Psoas muscle (tissue), 8 donors: ENCODE data around the gene ITGA3. TPM values are rescaled to one million over a fixed set of nuclear protein-coding genes. Genes with fewer than 3 reads are reported as not detected.
"Not testable (repeated sequence)": the region's sequence is repeated elsewhere in the genome, so short reads cannot be mapped to it uniquely, and the experiment has no call there.

Experiments used
- ATAC-seq, 4 donors: fragments of 200-7000 bp; cut with Tn5 transposase; one replicate each; pipeline ENCODE4 v1.9.1; 2020; ENCODE audit warnings: moderate library complexity in 3 of 4, mild to moderate bottlenecking in 2 of 4
- DNase-seq, 2 donors: peaks; one replicate each; pipeline ENCODE4 v3.0.0-alpha.2; 2020
- H3K27ac ChIP-seq: fragments of 200-600 bp; one replicate; pipeline ENCODE4 v1.8.0; 2022
- H3K27me3 ChIP-seq, 3 donors: fragments of 200-600 bp in 1 of 3; one replicate each; pipeline versions ENCODE4 v1.6.1 to v1.8.0; 2013 to 2022; ENCODE audit warnings: low read length in 2 of 3, mild to moderate bottlenecking in 2 of 3, moderate library complexity in 1 of 3; ENCODE audit not compliant: insufficient read depth in 3 of 3
- H3K36me3 ChIP-seq, 2 donors: fragments of 200-600 bp in 1 of 2; one replicate each; pipeline versions ENCODE4 v1.6.1 to v1.8.0; 2013 to 2022; ENCODE audit warnings: low read depth in 1 of 2, mild to moderate bottlenecking in 1 of 2, moderate library complexity in 1 of 2; ENCODE audit not compliant: insufficient read depth in 1 of 2
- H3K4me1 ChIP-seq: fragments of 200-600 bp; one replicate; pipeline ENCODE4 v1.8.0; 2022
- H3K4me3 ChIP-seq: fragments of 200-600 bp; one replicate; pipeline ENCODE4 v1.8.0; 2022; ENCODE audit warnings: mild to moderate bottlenecking
- H3K9me3 ChIP-seq: fragments of 200-600 bp; one replicate; pipeline ENCODE4 v1.8.0; 2022
- WGBS, 3 donors: extraction: QIAGEN DNeasy Blood & Tissue Kit; methylation state at CpG; one replicate each; pipeline versions ENCODE4 v1.1.6 to v1.1.7; 2013; 5-methylcytosine and 5-hydroxymethylcytosine counted together
- intact Hi-C, 2 donors: fragments of 100-400 bp; cut with DNase I; formaldehyde crosslinking; loops; one replicate each; pipeline versions ENCODE4 v1.11.0 to v1.14.2; 2022
- polyA plus RNA-seq, 3 donors: library from polyadenylated mRNA; stranded (reverse); fragments of 200-250 nt; gene quantifications; one replicate each; pipeline ENCODE4 v1.2.3, GENCODE V29; 2013
- total RNA-seq, 4 donors: library from RNA; stranded (reverse); fragmentation: NEBNext Ultra II Directional in 2 of 4; extraction: Animal tissue kit (Norgen Biotek cat#: 25700) in 2 of 4; gene quantifications; one replicate each; pipeline versions ENCODE4 v1.2.1 to v1.2.4, GENCODE V29; 2021 to 2023
- TF ChIP-seq, protein P1 (sequence below): fragments of 200-600 bp; IDR thresholded peaks from one replicate; pipeline ENCODE4 v1.8.0; 2022; ENCODE audit warnings: antibody characterized with exemption
- donor health status: healthy with polysubstance abuse.
- donor health status: DM: no; HTN: no; CAD: no; lungs with moderate emphysema.
- donor health status: Bipolar disorder and iron deficiency.
- donor health status: healthy.
- donor health status: DM: yes; HTN: yes; CAD: no.
- donor health status: DM: no; HTN: no; CAD: no.
- donor health status: DM: no; HTN: no; CAD: no.
- donor health status: DM: yes; HTN: yes; CAD: no.

ITGA3 gene
- total and polyA plus RNA-seq, 7 donors: 4.9 to 21.9 (median 10.9) TPM

DNA sequence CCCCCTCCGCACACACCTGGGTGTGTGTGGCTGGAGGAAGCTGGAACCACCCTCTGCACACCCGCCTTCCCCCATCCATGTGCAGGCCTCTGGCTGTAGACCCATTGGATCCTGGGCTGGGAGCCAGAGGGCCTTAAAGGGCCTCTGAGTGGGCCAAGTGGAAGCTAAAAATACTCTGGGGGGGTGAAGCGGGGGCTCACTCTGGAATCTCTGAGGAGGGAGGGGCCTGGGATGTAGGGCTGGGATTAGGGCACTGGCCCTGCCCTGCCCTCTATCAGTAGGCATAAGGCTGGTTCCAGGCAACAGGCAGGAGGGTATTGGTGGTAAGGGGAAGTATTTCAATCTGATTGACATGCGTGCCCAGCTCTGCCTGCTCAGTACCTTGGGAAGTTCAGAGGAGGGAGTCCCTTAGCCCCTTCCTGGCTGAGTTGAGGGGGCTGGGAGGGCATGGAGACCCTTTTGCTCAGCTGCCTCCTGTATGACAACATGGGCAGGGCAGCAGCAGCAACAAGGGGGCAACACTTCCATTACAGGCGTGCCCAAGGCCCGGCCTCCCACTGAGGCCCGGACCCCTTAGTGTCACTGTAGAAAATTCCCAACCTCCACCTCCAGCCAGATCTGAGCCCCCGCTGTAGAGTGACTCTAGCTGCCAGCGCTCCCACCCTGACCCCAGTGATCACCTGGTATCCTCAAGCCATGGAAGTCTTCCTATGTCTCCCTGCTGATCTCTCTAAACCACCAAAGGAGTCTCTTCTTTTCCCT, 5.2 kb downstream of the ITGA3 start:
- intact Hi-C loops: no loop called here
- 56 to 62% (median 58%) methylated on average over 9 of the region's 9 CpGs for WGBS, 3 donors

DNA sequence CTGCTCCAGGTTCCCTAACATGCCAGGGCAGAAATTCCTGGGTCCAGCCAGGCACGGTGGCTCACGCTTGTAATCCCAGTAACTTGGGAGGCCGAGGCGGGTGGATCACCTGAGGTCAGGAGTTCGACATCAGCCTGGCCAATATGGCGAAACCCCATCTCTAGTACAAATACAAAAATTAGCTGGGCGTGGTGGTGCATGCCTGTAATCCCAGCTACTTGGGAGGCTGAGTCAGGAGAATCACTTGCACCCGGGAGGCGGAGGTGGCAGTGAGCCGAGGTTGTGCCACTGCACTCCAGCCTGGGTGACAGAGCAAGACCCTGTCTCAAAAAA, 5.8 kb downstream of the ITGA3 start:
- 48 to 58% (median 58%) methylated on average over 10 of the region's 10 CpGs for WGBS, 3 donors
- Histone ChIP-seq H3K27ac (peak overlapping the region; percentile 92), H3K4me1 (peaks cover 94% of the 10 kb centered on the region), H3K4me3 (peak overlapping the region; percentile 35)
- H3K9me3 ChIP-seq, DNase-seq, H3K36me3 ChIP-seq, ATAC-seq, intact Hi-C loops, H3K27me3 ChIP-seq: not testable (repeated sequence)

More for the DNA sequence above, 5.2 kb downstream of the ITGA3 start:
- H3K4me1 ChIP-seq: peaks cover 93% of the 10 kb centered on the region
- TF ChIP-seq, protein P1, sequence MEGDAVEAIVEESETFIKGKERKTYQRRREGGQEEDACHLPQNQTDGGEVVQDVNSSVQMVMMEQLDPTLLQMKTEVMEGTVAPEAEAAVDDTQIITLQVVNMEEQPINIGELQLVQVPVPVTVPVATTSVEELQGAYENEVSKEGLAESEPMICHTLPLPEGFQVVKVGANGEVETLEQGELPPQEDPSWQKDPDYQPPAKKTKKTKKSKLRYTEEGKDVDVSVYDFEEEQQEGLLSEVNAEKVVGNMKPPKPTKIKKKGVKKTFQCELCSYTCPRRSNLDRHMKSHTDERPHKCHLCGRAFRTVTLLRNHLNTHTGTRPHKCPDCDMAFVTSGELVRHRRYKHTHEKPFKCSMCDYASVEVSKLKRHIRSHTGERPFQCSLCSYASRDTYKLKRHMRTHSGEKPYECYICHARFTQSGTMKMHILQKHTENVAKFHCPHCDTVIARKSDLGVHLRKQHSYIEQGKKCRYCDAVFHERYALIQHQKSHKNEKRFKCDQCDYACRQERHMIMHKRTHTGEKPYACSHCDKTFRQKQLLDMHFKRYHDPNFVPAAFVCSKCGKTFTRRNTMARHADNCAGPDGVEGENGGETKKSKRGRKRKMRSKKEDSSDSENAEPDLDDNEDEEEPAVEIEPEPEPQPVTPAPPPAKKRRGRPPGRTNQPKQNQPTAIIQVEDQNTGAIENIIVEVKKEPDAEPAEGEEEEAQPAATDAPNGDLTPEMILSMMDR: no peak
- H3K4me3 ChIP-seq: peak overlapping the region; percentile 76
- peak; percentile 58 to 75 (median 72) for ATAC-seq
- peak overlapping the region; percentile 92 for H3K27ac ChIP-seq
- no peaks in the 10 kb centered on the region for H3K9me3 ChIP-seq
- H3K36me3 ChIP-seq: no peaks in the 10 kb centered on the region
- peak; percentile 78 to 92 for DNase-seq
- H3K27me3 ChIP-seq: no peaks in the 10 kb centered on the region

DNA sequence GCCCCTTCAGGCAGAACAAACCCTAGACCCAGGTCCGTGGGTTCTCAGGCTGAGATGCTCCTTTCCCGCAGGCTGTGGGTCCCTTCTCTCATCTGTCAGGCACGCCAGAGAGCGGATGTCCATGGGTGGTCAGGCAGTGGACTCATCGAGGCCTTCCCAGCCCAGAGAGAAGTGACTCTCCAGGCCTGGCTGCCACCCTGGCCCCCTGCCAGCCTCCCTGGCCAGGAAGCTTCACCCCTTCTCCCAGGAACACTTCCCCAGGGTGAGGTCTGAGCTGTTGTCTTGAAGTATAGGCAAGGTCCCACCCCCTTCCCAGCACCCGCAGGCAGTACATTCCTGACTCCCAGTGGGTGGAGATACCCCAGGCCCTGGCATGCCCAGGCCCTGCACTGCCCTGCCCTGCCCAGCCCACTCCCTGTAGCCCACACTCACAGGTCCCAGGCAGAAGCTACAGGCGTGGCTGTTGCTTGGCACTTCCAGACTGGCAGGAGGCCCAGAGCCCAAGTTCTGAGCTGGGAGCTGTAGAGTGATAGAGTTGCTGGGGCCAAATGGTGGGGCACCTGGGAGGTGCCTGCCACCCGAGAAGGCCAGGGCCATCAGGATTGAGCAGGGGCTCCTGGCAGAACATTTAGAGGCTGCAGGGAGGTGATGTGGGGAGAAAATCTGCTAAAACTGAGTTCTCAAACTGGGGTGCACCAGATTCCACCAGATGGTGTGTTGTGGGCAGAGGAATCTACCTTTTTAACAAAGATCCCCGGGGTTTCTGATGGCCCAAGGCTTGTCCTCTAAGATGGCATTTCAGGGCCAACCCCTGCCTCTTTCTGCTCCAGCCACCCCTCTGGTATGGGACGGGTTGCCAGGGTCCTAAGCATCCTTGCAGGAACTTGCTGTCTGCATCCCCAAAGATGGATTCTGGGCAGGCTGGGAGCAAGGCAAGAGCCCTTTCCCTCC, 6.7 kb downstream of the ITGA3 start:
- peak; percentile 66 to 71 (median 70) for ATAC-seq
- Histone ChIP-seq H3K4me3 (peak overlapping the region; percentile 35), H3K27me3 (no peaks in the 10 kb centered on the region), H3K9me3 (no peaks in the 10 kb centered on the region), H3K4me1 (peaks cover 95% of the 10 kb centered on the region), H3K36me3 (no peaks in the 10 kb centered on the region), H3K27ac (peak overlapping the region; percentile 92)
- 39 to 59% (median 40%) methylated on average over 10 of the region's 10 CpGs for WGBS, 3 donors
- peak; percentile 74 to 89 for DNase-seq
- TF ChIP-seq, protein P1: no peak
- intact Hi-C loops: no loop called here

DNA sequence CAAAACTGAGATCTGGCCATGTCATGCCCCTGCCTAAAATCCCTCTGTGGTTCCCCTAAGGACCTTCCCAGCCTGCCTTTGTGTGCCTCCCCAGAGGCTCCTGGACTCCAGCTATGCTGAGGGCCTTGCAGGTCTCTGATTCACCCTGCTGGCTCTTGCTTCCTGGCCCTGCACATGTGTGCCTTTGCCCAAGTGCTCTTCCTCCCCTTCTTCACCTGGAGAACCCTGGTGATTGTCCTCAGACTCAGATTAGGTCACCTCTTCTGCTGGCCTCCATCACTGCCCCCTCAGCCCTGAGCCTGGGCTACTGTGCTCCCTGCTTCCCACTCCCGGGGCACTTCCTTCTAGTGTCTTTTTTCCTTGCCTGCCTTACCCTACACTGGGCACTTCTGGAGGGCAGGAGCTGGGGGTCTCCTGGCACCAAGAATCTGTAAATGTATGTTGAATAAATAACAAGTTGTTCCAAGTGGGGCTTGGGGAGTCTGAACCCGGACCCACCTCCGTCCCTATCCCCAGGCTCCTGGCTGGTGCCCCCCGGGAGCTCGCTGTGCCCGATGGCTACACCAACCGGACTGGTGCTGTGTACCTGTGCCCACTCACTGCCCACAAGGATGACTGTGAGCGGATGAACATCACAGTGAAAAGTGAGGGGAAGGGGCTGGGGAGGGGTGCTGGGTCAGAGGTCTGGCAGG, 7.8 kb downstream of the ITGA3 start:
- intact Hi-C loops: no loop called here
- Histone ChIP-seq H3K4me3 (no peak overlapping the region), H3K27ac (peak overlapping the region; percentile 92), H3K9me3 (no peaks in the 10 kb centered on the region), H3K4me1 (peaks cover 93% of the 10 kb centered on the region), H3K36me3 (peaks cover 0 to 5% of the 10 kb centered on the region in 2 donors), H3K27me3 (no peaks in the 10 kb centered on the region)
- WGBS, 3 donors: 94 to 98% (median 95%) methylated on average over 8 of the region's 8 CpGs
- ATAC-seq (no peak), DNase-seq (no peak)
- TF ChIP-seq, protein P1: no peak
